SU-DHL-6 (cell line): Measurements from ENCODE around the gene PKNOX2.

Source experiments
- H2AFZ ChIP-seq: fragments of 200-600 bp; sonication (generic); 2 replicates; pipeline ENCODE4 v1.6.1; 2014; ENCODE audit warnings: low read depth, mild to moderate bottlenecking, moderate library complexity, mixed read lengths, antibody characterized with exemption, low read length; ENCODE audit not compliant: severe bottlenecking
- H3F3A ChIP-seq: fragments of 200-600 bp; shearing (Covaris generic); 2 replicates; pipeline ENCODE4 v1.6.0; 2016; ENCODE audit warnings: antibody characterized with exemption, mild to moderate bottlenecking; ENCODE audit not compliant: insufficient read depth
- H3K27ac ChIP-seq: fragments of 200-600 bp; sonication (generic); 2 replicates; pipeline ENCODE4 v1.5.1; 2016; ENCODE audit warnings: low read depth, mild to moderate bottlenecking, low read length, moderate library complexity, mixed read lengths
- H3K27me3 ChIP-seq: fragments of 200-600 bp; sonication (generic), shearing (Covaris generic); 2 replicates; pipeline ENCODE4 v1.6.0; 2014; ENCODE audit warnings: mild to moderate bottlenecking, low read length
- H3K36me3 ChIP-seq: fragments of 200-600 bp; sonication (generic); 2 replicates; pipeline ENCODE4 v1.6.1; 2014; ENCODE audit warnings: mild to moderate bottlenecking, low read length, mixed read lengths
- H3K4me2 ChIP-seq: fragments of 300-600, 200-600 bp; shearing (Covaris generic), sonication (generic); 2 replicates; pipeline ENCODE4 v1.6.0; 2014; ENCODE audit warnings: low read length, low read depth, mild to moderate bottlenecking; ENCODE audit not compliant: poor library complexity, severe bottlenecking
- H3K4me3 ChIP-seq: fragments of 200-600 bp; sonication (generic); 2 replicates; pipeline ENCODE4 v1.5.1; 2014; ENCODE audit warnings: antibody characterized with exemption, low read length, mild to moderate bottlenecking, mixed read lengths; ENCODE audit not compliant: insufficient read depth, poor library complexity, severe bottlenecking
- H3K79me2 ChIP-seq: fragments of 200-600 bp; sonication (generic); 2 replicates; pipeline ENCODE4 v1.6.1; 2014; ENCODE audit warnings: mild to moderate bottlenecking, low read length, moderate library complexity; ENCODE audit not compliant: insufficient read depth
- H3K9ac ChIP-seq: fragments of 200-600 bp; sonication (generic); 2 replicates; pipeline ENCODE4 v1.7.0; 2014; ENCODE audit warnings: mild to moderate bottlenecking, low read length
- H3K9me2 ChIP-seq: fragments of 200-600 bp; sonication (generic); replicated peaks from 2 replicates; pipeline ENCODE4 v1.6.1; 2014; ENCODE audit warnings: low read length; ENCODE audit not compliant: insufficient read depth
- H3K9me3 ChIP-seq: fragments of 200-600 bp; sonication (generic); 2 replicates; pipeline ENCODE4 v1.6.1; 2014; ENCODE audit warnings: low read length, mixed read lengths; ENCODE audit not compliant: insufficient read depth
- H4K20me1 ChIP-seq: fragments of 200-600 bp; sonication (generic); 2 replicates; pipeline ENCODE4 v1.6.1; 2014; ENCODE audit warnings: low read depth, mild to moderate bottlenecking, antibody characterized with exemption, low read length, moderate library complexity, mixed read lengths
- EZH2phosphoT487 ChIP-seq: fragments of 200-600 bp; sonication (generic), shearing (Covaris generic); conservative IDR thresholded peaks from 2 replicates; pipeline ENCODE4 v1.6.1; 2018; ENCODE audit warnings: mild to moderate bottlenecking, antibody characterized with exemption, low read length, moderate library complexity, mixed read lengths
- TF ChIP-seq, protein P1 (sequence below): fragments of 200-600 bp; sonication (generic); IDR thresholded peaks from one replicate; pipeline ENCODE4 v1.5.1; 2017; ENCODE audit warnings: antibody characterized with exemption, mild to moderate bottlenecking, low read length, moderate library complexity; ENCODE audit not compliant: insufficient read depth, poor library complexity, severe bottlenecking

Gene PKNOX2

DNA sequence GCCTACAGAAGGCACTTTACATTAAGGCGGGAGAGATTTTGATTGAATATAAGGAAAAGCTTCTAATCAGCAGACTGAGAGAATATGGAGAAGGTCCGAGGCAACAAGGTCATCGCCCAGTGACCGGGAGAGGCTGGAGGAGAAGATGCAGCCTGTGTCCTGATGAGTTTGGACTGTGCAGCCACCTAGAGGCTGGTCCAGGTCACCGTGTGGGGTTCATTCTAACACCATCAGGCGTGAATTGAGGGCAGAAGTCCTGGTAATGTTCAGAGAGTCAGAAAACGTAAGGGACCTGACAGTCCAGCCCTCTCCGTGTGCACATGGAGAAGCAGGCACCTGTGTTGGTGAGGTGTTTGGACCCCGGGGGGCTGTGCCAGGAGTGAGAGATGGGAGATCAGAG, 228.8 kb downstream of the PKNOX2 start:
- Histone ChIP-seq H3F3A (no peaks in the 10 kb centered on the region), H3K9me2 (no peaks in the 10 kb centered on the region), H3K9me3 (no peaks in the 10 kb centered on the region), H3K4me2 (no peak overlapping the region), H3K36me3 (no peaks in the 10 kb centered on the region), H4K20me1 (no peaks in the 10 kb centered on the region), H3K9ac (no peak overlapping the region), H3K27ac (no peak overlapping the region), H3K79me2 (no peaks in the 10 kb centered on the region), H3K4me3 (no peak overlapping the region), H2AFZ (no peak overlapping the region), H3K27me3 (no peaks in the 10 kb centered on the region)
- TF ChIP-seq, protein P1, sequence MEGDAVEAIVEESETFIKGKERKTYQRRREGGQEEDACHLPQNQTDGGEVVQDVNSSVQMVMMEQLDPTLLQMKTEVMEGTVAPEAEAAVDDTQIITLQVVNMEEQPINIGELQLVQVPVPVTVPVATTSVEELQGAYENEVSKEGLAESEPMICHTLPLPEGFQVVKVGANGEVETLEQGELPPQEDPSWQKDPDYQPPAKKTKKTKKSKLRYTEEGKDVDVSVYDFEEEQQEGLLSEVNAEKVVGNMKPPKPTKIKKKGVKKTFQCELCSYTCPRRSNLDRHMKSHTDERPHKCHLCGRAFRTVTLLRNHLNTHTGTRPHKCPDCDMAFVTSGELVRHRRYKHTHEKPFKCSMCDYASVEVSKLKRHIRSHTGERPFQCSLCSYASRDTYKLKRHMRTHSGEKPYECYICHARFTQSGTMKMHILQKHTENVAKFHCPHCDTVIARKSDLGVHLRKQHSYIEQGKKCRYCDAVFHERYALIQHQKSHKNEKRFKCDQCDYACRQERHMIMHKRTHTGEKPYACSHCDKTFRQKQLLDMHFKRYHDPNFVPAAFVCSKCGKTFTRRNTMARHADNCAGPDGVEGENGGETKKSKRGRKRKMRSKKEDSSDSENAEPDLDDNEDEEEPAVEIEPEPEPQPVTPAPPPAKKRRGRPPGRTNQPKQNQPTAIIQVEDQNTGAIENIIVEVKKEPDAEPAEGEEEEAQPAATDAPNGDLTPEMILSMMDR = no peak
- TF ChIP-seq EZH2phosphoT487 = no peak

DNA sequence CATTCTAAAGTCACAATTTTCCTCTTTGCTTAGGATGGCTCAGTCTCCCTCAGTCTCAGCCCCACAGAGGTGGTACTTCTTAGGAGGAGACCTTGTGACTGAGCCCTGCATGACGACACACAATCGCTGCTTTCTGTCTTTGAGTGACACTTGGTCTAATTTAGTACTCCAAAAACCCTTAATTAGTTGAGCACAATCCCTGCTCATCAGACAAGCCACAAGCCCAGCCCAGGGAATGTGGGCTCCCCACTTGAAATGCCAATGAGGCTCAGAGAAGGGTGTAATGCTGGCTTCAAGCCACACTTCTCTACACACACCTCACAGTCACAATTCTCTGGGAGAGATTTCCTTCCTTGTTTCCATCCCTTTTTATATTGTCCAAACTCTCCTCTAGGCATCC, 229.7 kb downstream of the PKNOX2 start:
- H3K9ac ChIP-seq = no peak overlapping the region
- no peaks in the 10 kb centered on the region for H3F3A ChIP-seq
- H3K9me3 ChIP-seq = no peaks in the 10 kb centered on the region
- H3K79me2 ChIP-seq = no peaks in the 10 kb centered on the region
- no peak overlapping the region for H3K4me2 ChIP-seq
- TF ChIP-seq EZH2phosphoT487 = no peak
- TF ChIP-seq, protein P1 = no peak
- H3K4me3 ChIP-seq = no peak overlapping the region
- no peaks in the 10 kb centered on the region for H3K36me3 ChIP-seq
- no peak overlapping the region for H2AFZ ChIP-seq
- no peaks in the 10 kb centered on the region for H3K9me2 ChIP-seq
- H3K27me3 ChIP-seq = no peaks in the 10 kb centered on the region
- H4K20me1 ChIP-seq = no peaks in the 10 kb centered on the region
- H3K27ac ChIP-seq = no peak overlapping the region

DNA sequence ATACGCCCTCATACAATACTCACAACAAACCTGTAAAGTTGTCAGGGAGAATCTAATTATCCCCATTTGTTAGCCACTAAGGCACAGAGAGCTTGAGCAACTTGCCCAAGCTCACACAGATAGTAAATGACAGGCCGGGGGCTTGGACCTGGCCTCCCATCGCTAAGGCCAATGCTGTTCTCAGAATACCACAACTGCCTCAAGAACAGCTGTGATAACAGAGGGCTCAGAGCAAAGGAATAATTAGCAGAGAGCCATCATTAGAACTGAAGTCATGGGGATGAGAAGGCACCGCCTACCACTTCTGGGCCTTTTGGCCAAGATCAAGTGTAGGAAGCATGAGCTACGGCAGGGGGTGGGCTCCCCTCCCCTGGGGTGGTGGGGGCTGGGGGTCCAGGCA, 232.9 kb downstream of the PKNOX2 start:
- Histone ChIP-seq H3K9me3 (no peaks in the 10 kb centered on the region), H3K9me2 (no peaks in the 10 kb centered on the region), H3K9ac (no peak overlapping the region), H2AFZ (no peak overlapping the region), H3K27ac (no peak overlapping the region), H3K36me3 (no peaks in the 10 kb centered on the region), H3K79me2 (no peaks in the 10 kb centered on the region), H3F3A (no peaks in the 10 kb centered on the region), H3K4me2 (no peak overlapping the region), H3K27me3 (no peaks in the 10 kb centered on the region), H3K4me3 (no peak overlapping the region), H4K20me1 (no peaks in the 10 kb centered on the region)
- no peak for TF ChIP-seq EZH2phosphoT487
- TF ChIP-seq, protein P1 = no peak

DNA sequence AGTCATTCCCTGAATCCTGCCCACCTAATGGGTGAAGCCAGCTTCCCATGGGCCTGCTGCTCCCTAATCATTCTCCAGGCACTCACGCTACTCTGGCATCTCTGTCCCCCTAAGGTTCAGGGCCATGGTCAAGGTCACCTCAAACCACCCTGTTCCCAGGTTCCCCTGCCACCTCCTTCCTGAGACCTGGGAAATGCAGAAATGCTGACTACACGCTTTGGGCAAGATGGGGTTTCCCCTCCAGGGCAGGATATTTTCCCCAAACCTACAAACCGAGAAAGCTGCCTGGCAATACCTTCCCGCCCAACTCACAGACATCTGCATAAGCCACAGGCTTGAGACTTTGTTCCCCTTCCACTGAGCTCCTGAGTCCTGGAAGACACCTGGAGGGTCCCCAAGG, 233.9 kb downstream of the PKNOX2 start:
- no peak for TF ChIP-seq EZH2phosphoT487
- TF ChIP-seq, protein P1 = no peak
- Histone ChIP-seq H2AFZ (no peak overlapping the region), H3K27ac (no peak overlapping the region), H3F3A (no peaks in the 10 kb centered on the region), H3K27me3 (no peaks in the 10 kb centered on the region), H3K4me3 (no peak overlapping the region), H3K9ac (no peak overlapping the region), H3K4me2 (no peak overlapping the region), H3K79me2 (no peaks in the 10 kb centered on the region), H3K36me3 (no peaks in the 10 kb centered on the region), H3K9me2 (no peaks in the 10 kb centered on the region), H4K20me1 (no peaks in the 10 kb centered on the region), H3K9me3 (no peaks in the 10 kb centered on the region)
